SK-N-MC (cell line): ENCODE measurements around the gene TMEM164.

Source experiments
- EZH2 ChIP-seq: fragments of 200-600 bp; sonication (generic); IDR thresholded peaks from one replicate; pipeline ENCODE4 v1.6.1; 2017; ENCODE audit warnings: antibody characterized with exemption
- FOXP2 ChIP-seq: optimal IDR thresholded peaks from 2 replicates; pipeline ENCODE3; 2011; ENCODE audit warnings: mild to moderate bottlenecking, moderate library complexity; ENCODE audit not compliant: insufficient read depth; ENCODE audit errors: extremely low read length, control extremely low read depth
- POLR2AphosphoS5 ChIP-seq: IDR thresholded peaks from 2 replicates; pipeline ENCODE4 v1.6.1; 2012; ENCODE audit warnings: mild to moderate bottlenecking, low read depth, low read length, borderline replicate concordance

DNA sequence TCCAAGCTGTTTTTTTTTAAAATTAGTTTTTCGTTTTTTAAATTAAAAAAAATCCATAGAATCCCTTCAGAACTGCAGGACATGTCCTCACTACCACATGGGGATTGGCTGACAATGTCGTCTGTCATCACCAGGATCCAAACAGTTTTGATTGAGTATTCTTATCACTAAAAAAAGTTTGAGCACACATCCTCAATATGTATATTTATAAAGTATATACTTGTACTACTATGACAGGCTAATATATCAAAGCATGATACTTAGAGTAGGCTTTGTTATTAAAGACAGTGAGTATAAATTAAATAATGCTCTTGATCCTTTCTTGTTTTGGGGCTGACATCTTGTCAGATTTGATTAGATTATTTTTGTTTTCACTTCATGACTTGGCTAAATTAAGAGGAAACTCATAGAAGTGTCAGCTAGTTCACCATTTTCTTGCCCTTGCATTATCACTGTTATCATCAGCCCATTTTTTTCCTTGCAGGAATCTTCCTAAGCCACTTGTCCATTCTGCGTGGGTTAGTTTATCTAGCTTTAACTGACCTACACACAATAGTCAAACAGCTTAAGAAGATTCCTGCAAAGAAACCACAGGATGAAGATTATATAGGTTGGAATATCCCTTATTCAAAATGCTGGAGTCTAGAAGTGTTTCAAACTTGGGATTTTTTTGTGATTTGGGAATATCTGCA is 222.2 kb downstream of the TMEM164 start:
- TF ChIP-seq POLR2AphosphoS5 (no peak), EZH2 (no peak), FOXP2 (no peak)
